ENCODE results near the gene GHRH.
A peak's percentile ranks its signal among the peaks of the same experiment; 100 is the strongest.

GHRH gene

GRCh38 chr20:37236462-37236861 is 25.2 kb downstream of the GHRH start:
- no peak for DNase-seq (ENCODE audit: low read depth)

- DNase-seq (ENCODE audit: low read depth), result no peak
Measured at GRCh38 chr20:37235065-37235464, 26.5 kb downstream of the GHRH start.

- DNase-seq (ENCODE audit: low read depth), result no peak
Measured at GRCh38 chr20:37234254-37234581, 27.4 kb downstream of the GHRH start.

- no peak for DNase-seq (ENCODE audit: low read depth)
Measured at GRCh38 chr20:37233548-37234253, 27.9 kb downstream of the GHRH start.

GRCh38 chr20:37231947-37232630 is 29.5 kb downstream of the GHRH start:
- DNase-seq (ENCODE audit: low read depth), result no peak

- DNase-seq (ENCODE audit: low read depth), result no peak
Measured at GRCh38 chr20:37230200-37230599, 31.4 kb downstream of the GHRH start.

GRCh38 chr20:37229357-37229756 is 32.3 kb downstream of the GHRH start:
- DNase-seq (ENCODE audit: low read depth), result no peak

- DNase-seq (ENCODE audit: low read depth), result no peak
Measured at GRCh38 chr20:37228656-37229055, 33.0 kb downstream of the GHRH start.

- DNase-seq (ENCODE audit: low read depth), result no peak
Measured at GRCh38 chr20:37228082-37228481, 33.5 kb downstream of the GHRH start.

GRCh38 chr20:37226889-37227288 is 34.7 kb downstream of the GHRH start:
- no peak for DNase-seq (ENCODE audit: low read depth)

- no peak for DNase-seq (ENCODE audit: low read depth)
Measured at GRCh38 chr20:37225146-37225545, 36.5 kb downstream of the GHRH start.

GRCh38 chr20:37223053-37223452 is 38.6 kb downstream of the GHRH start:
- peak; percentile 91 for DNase-seq (ENCODE audit: low read depth)

GRCh38 chr20:37222086-37222485 is 39.5 kb downstream of the GHRH start:
- no peak for DNase-seq (ENCODE audit: low read depth)

- no peak for DNase-seq (ENCODE audit: low read depth)
Measured at GRCh38 chr20:37220731-37221130, 40.9 kb downstream of the GHRH start.

- no peak for DNase-seq (ENCODE audit: low read depth)
Measured at GRCh38 chr20:37219751-37220668, 41.6 kb downstream of the GHRH start.

GRCh38 chr20:37218976-37219375 is 42.6 kb downstream of the GHRH start:
- DNase-seq (ENCODE audit: low read depth), result no peak

GRCh38 chr20:37218441-37218840 is 43.2 kb downstream of the GHRH start:
- DNase-seq (ENCODE audit: low read depth), result no peak

GRCh38 chr20:37209661-37210314 is 51.8 kb downstream of the GHRH start:
- no peak for DNase-seq (ENCODE audit: low read depth)

GRCh38 chr20:37209193-37209592 is 52.4 kb downstream of the GHRH start:
- no peak for DNase-seq (ENCODE audit: low read depth)

- DNase-seq (ENCODE audit: low read depth), result no peak
Measured at GRCh38 chr20:37207171-37207570, 54.4 kb downstream of the GHRH start.

GRCh38 chr20:37205794-37206193 is 55.8 kb downstream of the GHRH start:
- DNase-seq (ENCODE audit: low read depth), result no peak

GRCh38 chr20:37205130-37205529 is 56.5 kb downstream of the GHRH start:
- DNase-seq (ENCODE audit: low read depth), result no peak
